ENCODE data around the gene NDUFS2.

DNA sequence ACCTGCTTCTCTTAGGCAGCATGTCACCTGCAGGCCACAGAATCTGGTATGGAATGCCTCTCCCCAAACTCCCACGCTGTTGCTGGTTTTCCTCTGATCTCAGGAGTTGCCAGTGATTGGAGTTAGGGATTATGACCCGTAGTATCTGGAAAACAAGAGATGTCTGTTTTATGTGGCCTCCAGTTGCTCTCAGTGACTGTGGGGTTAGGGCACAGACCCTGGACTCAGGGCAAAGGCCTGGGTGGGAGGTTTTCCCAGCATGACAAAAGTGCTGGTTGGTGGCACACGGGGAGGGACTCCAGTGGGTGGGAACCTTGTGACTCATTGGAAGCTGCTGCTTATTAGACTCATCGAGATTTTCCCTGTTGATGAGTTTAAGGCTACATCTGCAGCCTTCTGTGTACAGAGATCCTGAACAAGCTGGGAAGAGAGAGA lies 35.9 kb downstream of the NDUFS2 start, which contains the start of gene NR1I3:
- TF ChIP-seq, protein P1, sequence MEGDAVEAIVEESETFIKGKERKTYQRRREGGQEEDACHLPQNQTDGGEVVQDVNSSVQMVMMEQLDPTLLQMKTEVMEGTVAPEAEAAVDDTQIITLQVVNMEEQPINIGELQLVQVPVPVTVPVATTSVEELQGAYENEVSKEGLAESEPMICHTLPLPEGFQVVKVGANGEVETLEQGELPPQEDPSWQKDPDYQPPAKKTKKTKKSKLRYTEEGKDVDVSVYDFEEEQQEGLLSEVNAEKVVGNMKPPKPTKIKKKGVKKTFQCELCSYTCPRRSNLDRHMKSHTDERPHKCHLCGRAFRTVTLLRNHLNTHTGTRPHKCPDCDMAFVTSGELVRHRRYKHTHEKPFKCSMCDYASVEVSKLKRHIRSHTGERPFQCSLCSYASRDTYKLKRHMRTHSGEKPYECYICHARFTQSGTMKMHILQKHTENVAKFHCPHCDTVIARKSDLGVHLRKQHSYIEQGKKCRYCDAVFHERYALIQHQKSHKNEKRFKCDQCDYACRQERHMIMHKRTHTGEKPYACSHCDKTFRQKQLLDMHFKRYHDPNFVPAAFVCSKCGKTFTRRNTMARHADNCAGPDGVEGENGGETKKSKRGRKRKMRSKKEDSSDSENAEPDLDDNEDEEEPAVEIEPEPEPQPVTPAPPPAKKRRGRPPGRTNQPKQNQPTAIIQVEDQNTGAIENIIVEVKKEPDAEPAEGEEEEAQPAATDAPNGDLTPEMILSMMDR (IDR thresholded peaks at IDR 0.05): no peak
- TF ChIP-seq POLR2A (IDR thresholded peaks at IDR 0.05): no peak

Data from stomach (tissue), 4 donors.